GM21528 (cell line): ENCODE data around the gene DCAF8.
"Not testable (repeated sequence)": the region's sequence is repeated elsewhere in the genome, so short reads cannot be mapped to it uniquely, and the experiment has no call there.

Experiments
- ATAC-seq: cut with Tn5 transposase; IDR thresholded peaks from one replicate; pipeline ENCODE4 v1.9.1; 2021; ENCODE audit warnings: mild to moderate bottlenecking, moderate library complexity; ENCODE audit not compliant: unreplicated experiment, low FRiP score

DCAF8 gene

GRCh38 chr1:160261893-160262794 lies at the start of gene DCAF8:
Gene DCAF8 (minus strand): TSS chr1:160262549. CDS start chr1:160244008, 18,541 bp downstream.
- ATAC-seq = peak; percentile 79

- ATAC-seq = no peak
Observed at GRCh38 chr1:160309571-160309970, 47.2 kb upstream of the DCAF8 start.

GRCh38 chr1:160309185-160309557 lies 46.8 kb upstream of the DCAF8 start:
- ATAC-seq = no peak

- ATAC-seq = no peak
Observed at GRCh38 chr1:160308451-160309184, 46.3 kb upstream of the DCAF8 start.

- ATAC-seq = no peak
Observed at GRCh38 chr1:160307118-160307791, 44.9 kb upstream of the DCAF8 start.

- ATAC-seq = no peak
Observed at GRCh38 chr1:160300173-160300572, 37.8 kb upstream of the DCAF8 start.

- ATAC-seq = no peak
Observed at GRCh38 chr1:160296036-160296435, 33.7 kb upstream of the DCAF8 start.

- no peak for ATAC-seq
Observed at GRCh38 chr1:160293020-160293968, 30.9 kb upstream of the DCAF8 start.

GRCh38 chr1:160291248-160292220 lies 29.2 kb upstream of the DCAF8 start:
- no peak for ATAC-seq

- ATAC-seq = not testable (repeated sequence)
Observed at GRCh38 chr1:160287769-160288168, 25.4 kb upstream of the DCAF8 start.

- ATAC-seq = no peak
Observed at GRCh38 chr1:160285506-160285905, 23.2 kb upstream of the DCAF8 start.

GRCh38 chr1:160284782-160285344 lies 22.5 kb upstream of the DCAF8 start, which contains the start of gene PEX19:
Gene PEX19 (minus strand): TSS chr1:160285133. CDS start chr1:160285124, 9 bp downstream.
- ATAC-seq = peak; percentile 91

GRCh38 chr1:160284220-160284781 lies 22.0 kb upstream of the DCAF8 start:
- peak; percentile 5 for ATAC-seq

- no peak for ATAC-seq
Observed at GRCh38 chr1:160282807-160283206, 20.5 kb upstream of the DCAF8 start.

- no peak for ATAC-seq
Observed at GRCh38 chr1:160277987-160278386, 15.6 kb upstream of the DCAF8 start.

- ATAC-seq = no peak
Observed at GRCh38 chr1:160277330-160277729, 15.0 kb upstream of the DCAF8 start.

- no peak for ATAC-seq
Observed at GRCh38 chr1:160271025-160271424, 8.7 kb upstream of the DCAF8 start.
